Natural killer cell treated with Interleukin-12 subunit alpha and Interleukin-12 subunit beta and Interleukin-15 and Interleukin-18, amount 100 ng/mL, for 72 hours (primary cell): ENCODE results near the gene HLF. TPM values are rescaled to one million over a fixed set of nuclear protein-coding genes. Genes with fewer than 3 reads are reported as not detected.
A peak's percentile ranks its signal among the peaks of the same experiment; 100 is the strongest.
"Not testable (repeated sequence)": the region's sequence is repeated elsewhere in the genome, so short reads cannot be mapped to it uniquely, and the experiment has no call there.

Experiments used
- ATAC-seq, 2 donors: fragments of 150-1000 bp; cut with Tn5 transposase in 1 of 2; sonication (Bioruptor Pico), chemical (Tn5 transposase) in 1 of 2; 2 replicates each; pipeline ENCODE4 v1.10.0; 2021
- DNase-seq: peaks from one replicate; pipeline ENCODE4 v3.0.0; 2022; ENCODE audit warnings: low spot score
- H3K27ac Mint-ChIP-seq, 2 donors: 1 replicate in 1 of 2; 2 replicates in 1 of 2; pipeline ENCODE4 v1.8.0; 2022; ENCODE audit warnings: mixed read lengths in 2 of 2, mild to moderate bottlenecking in 1 of 2, moderate library complexity in 1 of 2
- H3K27me3 Mint-ChIP-seq, 2 donors: 1 replicate in 1 of 2; 2 replicates in 1 of 2; pipeline ENCODE4 v1.8.0; 2022; ENCODE audit warnings: mixed read lengths in 2 of 2
- H3K36me3 Mint-ChIP-seq: one replicate; pipeline ENCODE4 v1.8.0; 2022; ENCODE audit warnings: mixed read lengths
- H3K4me1 Mint-ChIP-seq, 2 donors: 1 replicate in 1 of 2; 2 replicates in 1 of 2; pipeline ENCODE4 v1.8.0; 2022; ENCODE audit warnings: low read depth in 2 of 2, mixed read lengths in 2 of 2, mild to moderate bottlenecking in 1 of 2
- H3K4me3 Mint-ChIP-seq: one replicate; pipeline ENCODE4 v1.8.0; 2022; ENCODE audit warnings: mixed read lengths
- H3K9me3 Mint-ChIP-seq: 2 replicates; pipeline ENCODE4 v1.8.0; 2022; ENCODE audit warnings: mixed read lengths
- total RNA-seq, 2 donors: library from RNA; stranded (reverse); gene quantifications; one replicate each; pipeline ENCODE4 v1.2.3, GENCODE V29; 2022

HLF gene
- total RNA-seq, 2 donors from 2014 or later, result 0.21 to 1.4 TPM

DNA sequence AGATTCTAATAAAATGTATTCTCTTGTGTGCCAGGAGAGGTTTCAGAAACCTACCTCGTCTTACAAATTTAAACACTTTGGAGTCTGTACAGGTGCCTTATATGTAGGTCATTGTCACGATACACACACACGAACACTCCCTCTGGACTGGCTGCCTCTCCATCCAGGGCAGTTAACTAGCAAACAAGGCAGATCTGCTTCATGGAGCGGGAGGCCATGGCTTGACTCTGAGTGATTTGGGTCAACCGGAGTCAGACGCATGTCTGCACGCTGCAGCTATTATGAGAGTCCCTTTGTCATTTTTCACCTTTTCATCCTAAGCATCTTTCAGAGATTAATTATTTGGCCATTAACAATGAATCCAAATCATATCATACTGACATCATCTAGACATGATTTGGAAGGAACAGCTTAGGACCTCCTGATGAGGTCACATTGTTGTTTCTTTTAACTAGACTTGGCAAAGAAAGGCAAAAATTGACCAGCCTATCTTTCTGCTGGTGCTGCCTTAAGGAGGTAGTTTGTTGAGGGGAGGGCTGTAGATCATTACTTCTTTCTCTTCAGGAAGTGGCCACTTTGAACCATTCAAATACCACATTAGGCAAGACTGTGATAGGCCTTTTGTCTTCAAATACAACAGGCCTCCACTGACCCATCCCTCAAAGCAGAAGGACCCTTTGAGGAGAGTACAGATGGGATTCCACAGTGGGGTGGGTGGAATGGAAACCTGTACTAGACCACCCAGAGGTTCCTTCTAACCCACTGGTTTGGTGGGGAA, 58.9 kb downstream of the HLF start:
- no peaks in the 10 kb centered on the region for H3K27me3 Mint-ChIP-seq
- H3K27ac Mint-ChIP-seq, result no peak overlapping the region

DNA sequence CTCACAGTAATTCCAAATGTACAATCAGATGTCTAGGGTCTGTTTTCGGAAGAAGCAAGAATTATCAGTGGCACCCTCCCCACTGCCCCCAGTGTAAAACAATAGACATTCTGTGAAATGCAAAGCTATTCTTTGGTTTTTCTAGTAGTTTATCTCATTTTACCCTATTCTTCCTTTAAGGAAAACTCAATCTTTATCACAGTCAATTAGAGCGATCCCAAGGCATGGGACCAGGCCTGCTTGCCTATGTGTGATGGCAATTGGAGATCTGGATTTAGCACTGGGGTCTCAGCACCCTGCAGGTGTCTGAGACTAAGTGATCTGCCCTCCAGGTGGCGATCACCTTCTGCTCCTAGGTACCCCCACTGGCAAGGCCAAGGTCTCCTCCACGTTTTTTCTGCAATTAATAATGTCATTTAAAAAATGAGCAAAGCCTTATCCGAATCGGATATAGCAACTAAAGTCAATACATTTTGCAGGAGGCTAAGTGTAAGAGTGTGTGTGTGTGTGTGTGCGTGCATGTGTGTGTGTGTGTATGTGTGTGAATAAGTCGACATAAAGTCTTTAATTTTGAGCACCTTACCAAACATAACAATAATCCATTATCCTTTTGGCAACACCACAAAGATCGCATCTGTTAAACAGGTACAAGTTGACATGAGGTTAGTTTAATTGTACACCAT, 59.7 kb downstream of the HLF start:
- Mint-ChIP-seq H3K4me1 (no peaks in the 10 kb centered on the region), H3K36me3 (no peaks in the 10 kb centered on the region)
- DNase-seq, result no peak

More for the DNA sequence above, 58.9 kb downstream of the HLF start:
- Mint-ChIP-seq H3K4me1 (no peaks in the 10 kb centered on the region), H3K9me3 (no peaks in the 10 kb centered on the region), H3K36me3 (no peaks in the 10 kb centered on the region), H3K4me3 (no peak overlapping the region)
- ATAC-seq (peak in 1 of 2 donors; percentile 53), DNase-seq (no peak)

DNA sequence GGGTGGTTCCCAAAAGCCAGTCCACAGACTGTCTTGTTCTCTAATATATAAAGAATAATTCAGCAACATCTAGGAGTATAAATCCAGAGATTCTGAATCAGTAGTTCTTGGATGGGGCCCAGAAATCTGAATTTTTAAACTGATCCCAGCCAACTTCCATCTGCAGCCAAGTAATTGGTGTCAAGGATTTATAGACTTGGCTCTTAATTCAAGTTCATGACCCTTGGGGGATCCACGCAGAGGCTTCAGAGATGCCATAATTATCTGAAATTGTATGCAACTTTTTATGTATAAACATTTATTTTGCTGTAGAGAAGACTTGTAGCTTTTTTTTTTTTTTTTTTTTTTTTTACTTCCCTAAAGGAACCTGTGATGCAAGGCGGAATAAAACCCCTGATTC, 60.6 kb downstream of the HLF start:
- H3K27ac Mint-ChIP-seq, result no peak overlapping the region
- no peaks in the 10 kb centered on the region for H3K36me3 Mint-ChIP-seq
- H3K27me3 Mint-ChIP-seq, result peaks cover 0 to 7% of the 10 kb centered on the region in 2 donors
- H3K9me3 Mint-ChIP-seq, result no peaks in the 10 kb centered on the region
- H3K4me3 Mint-ChIP-seq, result no peak overlapping the region
- no peaks in the 10 kb centered on the region for H3K4me1 Mint-ChIP-seq
- DNase-seq (no peak), ATAC-seq (no peak)

More for the DNA sequence above, 59.7 kb downstream of the HLF start:
- Mint-ChIP-seq H3K27me3 (no peaks in the 10 kb centered on the region), H3K4me3 (no peak overlapping the region), H3K9me3 (no peaks in the 10 kb centered on the region), H3K27ac (no peak overlapping the region)
- ATAC-seq, result no peak

DNA sequence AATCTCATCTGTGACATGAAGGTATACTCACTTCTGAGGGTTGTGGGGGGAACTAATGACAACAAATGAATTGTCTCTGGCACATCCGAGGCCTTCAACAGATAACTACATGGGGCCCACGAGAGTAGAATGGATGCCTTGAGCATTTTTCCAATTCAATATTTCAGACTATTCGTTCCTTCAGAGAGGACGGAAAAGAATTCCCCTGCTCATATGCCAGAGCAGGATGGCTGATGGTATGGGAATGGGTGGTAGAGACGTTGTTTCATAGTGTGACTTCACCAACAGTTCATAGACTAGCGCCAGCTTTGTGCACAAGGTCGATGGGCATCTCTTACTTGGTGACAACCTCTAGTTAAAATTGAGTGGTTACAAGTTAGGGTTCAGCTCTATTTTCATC, 61.3 kb downstream of the HLF start:
- Mint-ChIP-seq H3K36me3 (no peaks in the 10 kb centered on the region), H3K9me3 (no peaks in the 10 kb centered on the region), H3K27ac (no peak overlapping the region), H3K4me1 (no peaks in the 10 kb centered on the region), H3K4me3 (no peak overlapping the region), H3K27me3 (peaks cover 0 to 8% of the 10 kb centered on the region in 2 donors)
- no peak for DNase-seq
- ATAC-seq, result no peak

DNA sequence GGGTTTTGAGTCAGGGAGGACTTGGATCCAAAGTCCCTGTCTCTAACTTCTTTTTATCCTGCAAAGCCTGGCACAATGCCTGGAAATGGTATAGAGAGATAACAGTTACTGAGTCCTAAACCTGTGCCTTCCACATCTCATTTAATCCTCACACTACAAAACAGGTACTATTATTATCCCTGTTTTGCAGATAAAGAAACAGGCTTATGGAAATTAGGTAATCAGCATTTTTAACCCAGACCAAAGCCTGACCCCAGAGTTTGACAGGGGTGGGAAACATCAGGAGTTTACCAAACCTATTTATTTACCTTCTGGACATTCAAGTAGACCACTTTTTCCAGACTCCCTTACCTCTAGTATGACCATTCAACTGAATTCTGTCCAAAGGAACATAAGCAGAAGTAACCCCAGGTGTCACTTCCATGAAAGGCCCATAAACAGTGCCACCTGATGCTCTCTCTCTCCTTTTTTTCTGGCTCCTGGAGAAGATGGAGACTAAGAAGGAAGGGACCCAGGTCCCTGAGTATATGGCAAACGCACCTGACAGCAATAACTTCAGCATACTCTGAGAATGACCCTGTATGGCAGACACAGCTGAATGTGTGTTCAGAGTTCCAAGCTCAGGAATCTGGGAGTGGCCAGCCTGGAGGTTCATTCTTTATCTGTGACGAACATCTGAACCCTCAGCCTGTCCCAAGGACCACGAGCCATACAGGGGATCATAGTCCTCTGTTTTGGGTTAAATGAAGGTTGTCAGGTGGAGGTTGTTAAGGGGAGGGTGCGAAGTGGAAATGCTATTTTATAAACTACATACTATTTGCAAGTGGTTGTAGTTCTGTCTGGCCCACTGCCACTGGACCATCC, 62.7 kb downstream of the HLF start:
- ATAC-seq (no peak), DNase-seq (no peak)
- no peaks in the 10 kb centered on the region for H3K4me1 Mint-ChIP-seq
- H3K4me3 Mint-ChIP-seq, result no peak overlapping the region
- no peak overlapping the region for H3K27ac Mint-ChIP-seq
- H3K27me3 Mint-ChIP-seq, result peaks cover 0 to 8% of the 10 kb centered on the region in 2 donors
- no peaks in the 10 kb centered on the region for H3K36me3 Mint-ChIP-seq
- H3K9me3 Mint-ChIP-seq, result no peaks in the 10 kb centered on the region

DNA sequence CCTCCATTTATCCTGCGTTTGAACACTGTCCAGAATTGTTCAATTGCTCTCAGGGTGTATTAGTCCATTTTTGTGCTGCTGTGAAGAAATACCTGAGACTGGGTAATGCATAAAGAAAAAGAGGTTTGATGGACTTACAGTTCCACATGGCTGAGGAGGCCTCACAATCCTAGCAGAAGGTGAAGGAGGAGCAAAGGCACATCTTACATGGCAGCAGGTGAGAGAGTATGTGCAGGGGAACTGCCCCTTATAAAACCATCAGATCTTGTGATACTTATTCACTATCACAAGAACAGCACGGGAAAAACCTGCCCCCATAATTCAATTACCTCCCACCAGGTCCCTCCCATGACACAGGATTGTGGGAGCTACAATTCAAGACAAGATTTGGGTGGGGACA, 63.8 kb downstream of the HLF start:
- DNase-seq, H3K27ac Mint-ChIP-seq, H3K9me3 Mint-ChIP-seq, ATAC-seq, H3K27me3 Mint-ChIP-seq, H3K36me3 Mint-ChIP-seq, H3K4me1 Mint-ChIP-seq, H3K4me3 Mint-ChIP-seq: not testable (repeated sequence)

DNA sequence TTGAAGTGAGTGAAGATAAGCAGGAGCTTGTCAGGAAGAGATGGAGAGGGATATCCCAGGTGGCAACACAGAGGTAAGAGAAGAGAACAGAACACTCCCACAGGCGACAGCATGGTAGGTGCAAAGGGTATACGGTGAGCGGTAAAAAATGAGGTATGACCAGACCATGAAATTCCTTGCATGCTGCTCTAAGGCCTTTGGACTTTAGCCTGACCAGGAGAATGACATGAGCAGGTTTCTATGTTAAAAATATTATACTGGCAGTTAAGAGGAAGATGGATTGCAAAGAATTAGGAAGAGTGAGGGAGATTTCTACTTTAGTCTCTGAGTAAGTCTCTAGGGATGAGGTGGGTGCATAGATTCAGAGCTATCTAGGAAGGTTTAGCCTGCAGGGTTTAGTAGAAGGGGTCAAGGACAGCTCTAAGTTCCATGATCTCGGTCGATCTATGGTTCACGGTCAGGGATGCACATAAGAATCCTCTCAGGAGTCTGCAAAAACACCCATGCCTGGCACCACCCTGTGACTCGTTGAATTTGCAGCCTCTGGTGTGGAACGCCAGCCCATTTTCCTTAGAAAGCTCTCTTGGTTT, 65.7 kb downstream of the HLF start:
- Mint-ChIP-seq H3K27me3 (peaks cover 3 to 13% of the 10 kb centered on the region in 2 donors), H3K4me1 (no peaks in the 10 kb centered on the region), H3K9me3 (no peaks in the 10 kb centered on the region), H3K36me3 (no peaks in the 10 kb centered on the region), H3K4me3 (no peak overlapping the region), H3K27ac (no peak overlapping the region)
- ATAC-seq, result no peak
- DNase-seq, result no peak

DNA sequence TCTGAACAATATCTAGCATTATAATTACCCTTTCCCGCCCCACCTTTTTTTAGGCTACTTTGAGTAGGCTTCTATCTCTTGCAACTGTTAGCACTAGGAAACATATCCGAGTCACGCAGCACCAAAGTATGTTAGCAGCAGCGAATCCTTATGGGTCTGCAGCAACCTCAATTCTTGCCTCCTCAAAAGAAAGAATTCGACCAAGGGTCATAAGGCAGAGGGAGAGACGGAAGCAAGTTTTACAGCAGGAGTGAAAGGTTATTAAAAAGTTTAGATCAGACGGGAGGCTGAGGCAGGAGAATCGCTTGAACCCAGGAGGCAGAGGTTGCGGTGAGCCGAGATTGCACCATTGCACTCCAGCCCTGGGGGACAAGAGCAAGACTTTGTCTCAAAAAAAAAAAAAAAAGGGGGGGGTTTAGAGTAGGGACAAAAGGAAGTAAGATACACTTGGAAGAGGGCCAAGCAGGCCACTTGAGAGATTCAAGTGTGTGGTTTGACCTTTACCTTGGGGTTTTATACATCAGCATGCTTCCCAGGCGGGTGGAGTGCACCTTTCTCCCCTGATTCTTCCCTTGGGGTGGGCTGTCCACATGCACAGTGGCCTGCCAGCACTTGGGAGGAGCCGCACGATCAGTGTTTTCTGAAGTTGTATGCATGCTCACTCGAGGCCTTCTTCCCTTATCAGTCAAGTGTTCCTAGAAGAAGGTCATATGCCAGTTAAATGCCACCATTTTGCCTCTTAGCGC, 67.7 kb downstream of the HLF start:
- Mint-ChIP-seq H3K27me3 (peaks cover 3 to 21% of the 10 kb centered on the region in 2 donors), H3K4me1 (no peaks in the 10 kb centered on the region), H3K27ac (no peak overlapping the region), H3K36me3 (no peaks in the 10 kb centered on the region), H3K4me3 (no peak overlapping the region), H3K9me3 (no peaks in the 10 kb centered on the region)
- no peak for ATAC-seq
- DNase-seq, result no peak

DNA sequence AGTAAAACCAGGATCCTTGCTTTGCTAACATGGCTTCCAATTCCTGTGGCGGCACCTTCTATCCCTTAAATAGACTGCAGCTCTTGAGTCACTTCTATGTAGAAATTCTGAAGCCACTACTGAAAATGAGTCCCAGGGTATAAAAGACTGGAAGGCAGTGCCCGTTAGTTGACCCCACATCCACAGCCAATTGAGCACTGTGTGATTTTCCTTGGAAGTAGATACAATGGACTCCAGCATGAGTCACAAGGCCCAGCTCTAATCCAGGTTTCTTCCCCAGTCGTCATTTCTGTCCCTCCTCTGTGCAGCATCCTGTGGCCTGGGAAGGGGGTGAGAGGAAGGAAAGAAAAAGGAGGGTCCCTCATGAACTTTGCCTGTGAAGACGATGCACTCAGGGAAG, 69.5 kb downstream of the HLF start:
- Mint-ChIP-seq H3K36me3 (no peaks in the 10 kb centered on the region), H3K27ac (no peak overlapping the region), H3K4me1 (no peaks in the 10 kb centered on the region), H3K27me3 (peaks cover 7 to 33% of the 10 kb centered on the region in 2 donors), H3K9me3 (no peaks in the 10 kb centered on the region), H3K4me3 (no peak overlapping the region)
- DNase-seq (no peak), ATAC-seq (no peak)

DNA sequence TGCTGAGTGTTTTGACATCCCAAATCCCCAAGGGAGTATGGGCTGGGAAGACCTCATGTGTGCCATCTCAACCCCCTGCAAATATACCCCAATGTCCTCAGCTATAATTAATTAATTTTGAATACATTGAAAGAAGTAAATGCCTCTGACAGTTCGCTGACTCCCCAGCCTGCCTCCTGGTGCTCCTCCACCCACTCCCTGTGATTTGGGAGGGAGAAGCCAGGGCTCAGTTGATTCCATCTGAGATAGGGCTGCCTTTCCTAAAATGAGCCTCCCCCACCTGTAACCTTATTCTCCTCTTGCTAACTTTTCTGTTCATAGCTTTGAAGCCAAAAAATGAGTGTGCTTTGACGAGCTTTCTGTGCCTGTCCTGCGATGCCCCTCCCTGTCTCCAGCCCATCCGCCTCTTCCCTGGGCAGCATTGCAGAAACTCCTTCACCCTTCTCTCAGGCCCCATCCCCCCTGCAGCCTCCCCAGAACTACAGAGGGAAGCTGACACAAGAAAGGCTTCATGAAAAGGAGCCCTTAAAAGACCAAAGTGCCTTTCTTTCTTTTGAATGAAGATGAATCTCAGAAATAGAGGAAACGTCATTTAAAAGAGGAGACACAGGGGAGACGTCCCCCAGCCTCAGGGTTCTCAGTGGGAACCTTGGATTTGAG, 70.3 kb downstream of the HLF start:
- no peak overlapping the region for H3K27ac Mint-ChIP-seq
- no peak for DNase-seq

DNA sequence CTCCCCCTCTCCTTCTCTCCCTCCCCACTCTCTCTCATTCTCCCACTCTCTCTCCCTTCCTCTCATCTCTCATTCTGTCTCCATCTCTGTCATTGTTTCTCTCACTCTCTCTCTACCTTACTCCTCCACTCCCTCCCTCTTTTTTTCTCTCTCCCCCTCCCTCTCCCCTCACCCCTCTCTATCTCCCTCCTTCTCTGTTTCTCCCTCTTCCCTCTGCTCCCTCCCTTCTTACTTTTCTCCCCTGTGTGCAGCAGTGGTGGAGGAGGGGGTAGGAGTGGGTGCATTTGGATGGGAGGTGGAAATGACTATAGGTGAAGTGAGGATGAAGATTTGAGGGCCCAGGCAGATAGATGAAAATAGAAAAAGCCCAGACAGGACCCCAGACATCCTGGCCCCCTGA, 70.9 kb downstream of the HLF start:
- Mint-ChIP-seq H3K27ac (no peak overlapping the region), H3K4me1 (no peaks in the 10 kb centered on the region), H3K36me3 (no peaks in the 10 kb centered on the region), H3K4me3 (no peak overlapping the region), H3K27me3 (peaks cover 15 to 38% of the 10 kb centered on the region in 2 donors), H3K9me3 (no peaks in the 10 kb centered on the region)
- no peak for DNase-seq
- no peak for ATAC-seq

More for the DNA sequence above, 70.3 kb downstream of the HLF start:
- Mint-ChIP-seq H3K9me3 (no peaks in the 10 kb centered on the region), H3K4me1 (no peaks in the 10 kb centered on the region), H3K4me3 (no peak overlapping the region), H3K36me3 (no peaks in the 10 kb centered on the region), H3K27me3 (peaks cover 13 to 38% of the 10 kb centered on the region in 2 donors)
- ATAC-seq, result no peak

DNA sequence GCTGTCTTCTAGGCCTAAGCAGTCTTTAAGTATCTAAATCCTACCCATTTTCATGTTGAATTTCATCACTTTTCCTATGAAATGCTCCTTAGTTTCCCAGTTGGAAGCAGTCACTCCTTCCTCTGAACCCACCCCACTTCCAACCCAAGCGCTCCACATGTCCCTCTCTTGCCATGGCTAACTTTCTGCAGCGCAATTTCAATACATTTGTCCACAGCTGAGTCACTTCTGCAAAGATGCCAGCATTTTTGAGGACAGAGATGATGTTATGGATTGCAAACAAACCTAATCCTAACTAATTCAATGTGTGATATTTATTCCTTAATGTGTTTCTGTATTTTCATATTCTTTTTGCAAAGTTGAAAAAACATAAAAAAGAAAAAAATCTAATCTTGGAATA, 71.7 kb downstream of the HLF start:
- Mint-ChIP-seq H3K9me3 (no peaks in the 10 kb centered on the region), H3K36me3 (no peaks in the 10 kb centered on the region), H3K27ac (no peak overlapping the region), H3K4me1 (no peaks in the 10 kb centered on the region), H3K4me3 (no peak overlapping the region), H3K27me3 (peaks cover 15 to 41% of the 10 kb centered on the region in 2 donors)
- ATAC-seq, result no peak
- DNase-seq, result no peak

DNA sequence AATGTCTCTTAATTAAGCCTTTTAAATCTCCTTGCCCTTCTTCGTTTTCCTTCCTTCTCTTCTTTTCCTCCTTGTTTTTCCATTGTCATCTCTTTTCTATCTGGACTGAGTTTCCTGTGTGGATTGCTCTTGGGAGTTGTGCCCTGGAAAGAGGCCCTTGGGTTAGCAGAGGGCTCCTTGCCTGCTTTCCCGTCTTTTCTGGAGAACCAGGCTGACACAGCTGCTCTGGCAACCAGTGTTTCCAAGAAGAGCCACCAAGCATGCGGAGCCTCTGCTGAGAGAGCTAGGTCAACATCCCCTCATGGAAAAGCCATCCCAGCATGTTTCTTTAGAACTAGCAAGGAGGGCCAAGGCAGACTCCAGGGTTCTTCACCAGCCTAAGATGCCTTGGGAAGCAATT, 75.4 kb downstream of the HLF start:
- H3K9me3 Mint-ChIP-seq, result no peaks in the 10 kb centered on the region
- ATAC-seq (no peak), DNase-seq (no peak)
- no peak overlapping the region for H3K4me3 Mint-ChIP-seq
- H3K4me1 Mint-ChIP-seq, result no peaks in the 10 kb centered on the region
- H3K36me3 Mint-ChIP-seq, result no peaks in the 10 kb centered on the region
- peaks cover 17 to 39% of the 10 kb centered on the region in 2 donors for H3K27me3 Mint-ChIP-seq
- H3K27ac Mint-ChIP-seq, result no peak overlapping the region
